HG03460 (cell line): ENCODE results near the gene KLHL2.

Experiments
- ATAC-seq: cut with Tn5 transposase; IDR thresholded peaks from one replicate; pipeline ENCODE4 v1.9.1; 2021; ENCODE audit not compliant: unreplicated experiment

KLHL2 gene

GRCh38 chr4:165360985-165361670 is 153.8 kb downstream of the KLHL2 start:
- ATAC-seq, result no peak

- no peak for ATAC-seq
Observed at GRCh38 chr4:165361810-165362209, 154.4 kb downstream of the KLHL2 start.

- ATAC-seq, result no peak
Observed at GRCh38 chr4:165364452-165365080, 157.2 kb downstream of the KLHL2 start.

- ATAC-seq, result no peak
Observed at GRCh38 chr4:165367040-165367439, 159.7 kb downstream of the KLHL2 start.

GRCh38 chr4:165368114-165368513 is 160.8 kb downstream of the KLHL2 start:
- ATAC-seq, result no peak

- ATAC-seq, result no peak
Observed at GRCh38 chr4:165368567-165368966, 161.2 kb downstream of the KLHL2 start.

GRCh38 chr4:165369522-165369921 is 162.2 kb downstream of the KLHL2 start:
- no peak for ATAC-seq

GRCh38 chr4:165370530-165370929 is 163.2 kb downstream of the KLHL2 start:
- ATAC-seq, result no peak
